ELF-1 (cell line): ENCODE results near the gene PCNA.
"Not testable (repeated sequence)": the region's sequence is repeated elsewhere in the genome, so short reads cannot be mapped to it uniquely, and the experiment has no call there.

Experiments used
- DNase-seq: peaks from one replicate; pipeline ENCODE4 v3.0.0-alpha.2; 2016; ENCODE audit warnings: low read depth, low spot score

Gene PCNA

GRCh38 chr20:5099009-5099408 is 20.7 kb downstream of the PCNA start:
- DNase-seq = not testable (repeated sequence)

GRCh38 chr20:5096463-5096862 is 23.3 kb downstream of the PCNA start:
- no peak for DNase-seq

DNA sequence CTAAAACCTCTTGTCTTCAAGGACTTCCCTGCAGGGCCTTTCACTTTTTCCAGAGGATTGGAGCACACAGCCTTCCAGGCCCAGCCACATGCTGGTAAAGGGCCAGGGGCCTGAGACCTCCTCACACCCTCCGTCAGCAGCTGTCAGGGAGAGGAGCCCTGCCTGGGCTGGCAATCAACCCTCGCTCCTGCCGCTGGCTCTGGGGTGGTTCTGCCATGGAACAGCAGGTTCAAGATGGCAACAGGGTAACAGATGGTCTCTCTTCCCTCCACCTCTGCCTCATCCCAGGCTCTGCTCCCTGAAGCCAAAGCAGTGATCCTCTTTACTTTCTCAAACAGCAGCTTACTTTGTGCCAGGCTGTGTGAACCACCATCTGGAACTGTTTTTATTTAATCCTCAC is 23.8 kb downstream of the PCNA start:
- DNase-seq = no peak

DNA sequence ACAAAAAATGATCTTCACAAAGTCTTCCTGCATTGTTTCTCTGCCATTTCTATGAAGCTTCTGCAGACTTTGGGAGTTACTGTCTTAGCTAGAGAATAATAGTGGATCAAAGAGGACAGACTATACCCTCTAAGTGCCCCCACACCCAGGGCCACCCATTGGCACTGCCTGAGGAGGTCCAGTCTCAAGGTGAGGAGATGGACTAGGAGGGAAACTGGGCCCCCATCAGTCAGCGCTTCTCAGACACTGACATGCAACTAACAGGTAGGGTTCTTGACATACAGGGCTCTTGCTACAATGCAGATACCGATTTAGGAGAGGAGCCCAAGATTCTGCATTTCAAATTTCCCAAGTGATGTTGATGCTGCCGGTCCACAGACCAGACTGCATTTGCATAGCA is 24.3 kb downstream of the PCNA start:
- DNase-seq = no peak

DNA sequence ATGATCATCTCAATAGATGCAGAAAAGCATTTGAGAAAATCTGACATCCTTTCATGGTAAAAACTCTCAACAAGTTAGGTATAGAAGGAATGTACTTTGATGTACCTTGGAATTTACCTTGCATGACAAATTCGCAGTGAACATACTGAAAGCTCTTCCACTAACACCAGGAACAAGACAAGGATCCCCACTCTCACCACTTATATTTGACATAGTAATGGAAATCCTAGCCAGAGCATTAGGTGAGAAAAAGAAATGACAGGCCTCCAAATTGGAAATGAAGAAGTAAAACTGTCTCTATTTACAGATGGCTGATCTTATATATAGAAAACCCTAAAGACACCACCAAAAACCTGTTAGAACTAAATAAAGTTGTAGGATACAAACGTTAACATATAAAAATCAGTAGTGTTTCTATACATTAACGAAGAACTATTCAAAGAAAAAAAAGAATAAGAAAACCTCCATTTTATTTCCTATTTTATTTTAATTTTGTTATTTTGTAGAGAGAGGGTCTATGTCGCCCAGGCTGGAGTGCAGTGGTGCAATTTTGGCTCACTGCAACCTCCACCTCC is 26.9 kb downstream of the PCNA start:
- DNase-seq = no peak

DNA sequence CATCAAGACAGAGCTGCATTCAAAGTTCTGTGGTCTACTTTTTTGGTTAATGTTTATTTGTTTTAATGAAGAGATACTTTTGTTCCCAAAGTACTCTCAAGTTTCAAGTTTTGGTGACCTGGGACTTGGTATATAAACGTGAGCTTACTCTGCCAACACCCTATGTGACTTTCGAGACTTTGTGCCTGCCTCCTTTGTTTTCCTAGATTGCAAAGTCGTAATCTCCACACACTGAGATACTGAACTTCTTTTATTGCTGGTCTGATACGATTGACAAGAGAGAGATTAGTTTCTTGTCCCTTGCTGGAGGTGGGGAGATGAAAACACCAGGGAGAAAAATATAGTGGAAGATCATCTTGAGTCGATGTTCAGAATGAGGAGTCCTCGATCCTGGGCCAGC is 27.9 kb downstream of the PCNA start:
- no peak for DNase-seq

DNA sequence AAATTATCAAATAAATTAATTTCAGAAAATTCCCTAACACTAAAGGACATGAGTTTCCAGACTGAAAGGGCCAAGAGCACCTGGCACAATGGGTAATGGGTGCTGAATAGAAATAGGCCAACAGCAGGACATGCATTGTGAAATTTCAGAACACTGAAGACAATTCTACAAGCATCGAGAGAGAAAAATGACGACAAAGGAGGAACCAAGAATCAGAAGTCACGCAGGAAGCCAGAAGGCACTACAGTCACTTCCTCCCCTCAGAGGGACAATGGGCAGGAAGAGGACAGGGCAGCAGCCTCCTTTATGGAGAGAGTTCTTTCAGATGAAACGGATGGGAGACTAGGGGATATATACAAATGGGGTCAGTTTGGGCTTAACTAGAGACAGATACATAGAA is 29.6 kb downstream of the PCNA start:
- no peak for DNase-seq

DNA sequence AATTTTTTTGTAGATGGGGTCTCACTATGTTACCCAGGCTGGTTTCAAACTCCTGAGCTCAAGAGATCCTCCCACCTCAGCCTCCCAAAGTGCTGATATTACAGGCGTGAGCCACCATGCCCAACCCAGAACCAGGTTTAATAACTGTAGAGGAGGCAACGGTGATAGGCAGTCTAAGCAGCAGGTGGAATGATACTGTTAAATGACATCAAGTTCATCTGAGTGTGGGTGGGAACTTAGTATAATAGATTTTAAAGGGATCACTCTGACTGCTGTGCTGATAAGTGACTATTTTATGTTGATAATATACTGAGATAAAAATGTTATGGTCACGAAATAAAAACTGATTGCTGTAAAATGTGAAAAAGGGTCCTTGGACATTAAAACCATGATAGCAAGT is 31.1 kb downstream of the PCNA start:
- DNase-seq = no peak

GRCh38 chr20:5085380-5085779 is 34.4 kb downstream of the PCNA start:
- DNase-seq = no peak

GRCh38 chr20:5080384-5080877 is 39.3 kb downstream of the PCNA start:
- DNase-seq = no peak

DNA sequence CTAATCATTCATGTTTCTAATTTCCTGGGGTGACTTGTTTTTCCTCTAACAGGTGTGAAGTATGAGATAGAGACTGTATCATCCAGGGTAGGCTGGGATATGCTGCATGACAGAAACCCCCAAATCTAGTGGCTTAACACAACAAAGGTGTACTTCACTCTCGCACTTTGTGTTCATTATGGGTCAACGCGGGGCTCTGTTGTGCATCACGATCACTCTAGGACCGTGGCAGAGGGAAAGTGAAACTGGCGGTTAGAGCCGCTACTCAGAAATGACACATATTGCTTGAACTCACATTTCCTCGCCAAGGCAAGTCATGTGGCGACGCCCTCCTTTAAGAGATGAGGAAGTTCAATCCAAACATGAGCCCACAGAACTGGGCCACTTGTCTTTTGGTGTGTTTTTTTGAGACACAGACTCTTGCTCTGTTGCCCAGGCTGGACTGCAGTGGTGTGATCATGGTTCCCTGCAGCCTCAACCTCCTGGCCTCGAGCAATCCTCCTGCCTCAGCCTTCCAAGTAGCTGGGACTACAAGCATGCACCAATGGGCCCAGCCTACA is 41.3 kb downstream of the PCNA start:
- DNase-seq = no peak

DNA sequence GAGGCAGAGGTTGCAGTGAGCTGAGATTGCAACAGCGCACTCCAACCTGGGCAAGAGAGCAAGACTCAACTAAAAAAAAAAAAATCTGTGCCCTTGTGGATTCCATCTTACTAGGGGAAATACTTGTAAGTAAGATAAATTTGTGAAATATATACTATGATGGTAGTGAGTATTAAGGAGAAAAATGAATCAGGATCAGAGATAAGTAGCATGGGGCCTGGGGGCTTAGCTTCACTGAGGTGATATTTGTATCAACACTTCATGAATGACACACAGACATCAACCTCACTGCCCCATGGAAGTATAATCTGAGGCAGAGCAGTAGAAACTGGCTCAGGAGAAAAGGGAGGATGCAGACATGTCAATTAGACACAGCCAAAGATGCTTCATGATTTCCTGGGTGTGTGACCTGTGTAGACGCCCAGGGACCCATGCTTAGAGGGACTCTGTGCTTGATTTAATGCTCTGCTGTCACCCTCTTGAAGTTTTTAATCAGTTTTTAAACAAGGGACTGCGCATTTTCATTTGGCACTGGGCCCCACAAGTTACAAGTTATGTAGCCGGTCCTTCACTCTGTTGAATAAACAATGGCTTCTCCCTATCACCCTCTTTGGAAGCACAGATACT is 41.9 kb downstream of the PCNA start:
- no peak for DNase-seq

GRCh38 chr20:5076913-5077312 is 42.8 kb downstream of the PCNA start:
- not testable (repeated sequence) for DNase-seq

DNA sequence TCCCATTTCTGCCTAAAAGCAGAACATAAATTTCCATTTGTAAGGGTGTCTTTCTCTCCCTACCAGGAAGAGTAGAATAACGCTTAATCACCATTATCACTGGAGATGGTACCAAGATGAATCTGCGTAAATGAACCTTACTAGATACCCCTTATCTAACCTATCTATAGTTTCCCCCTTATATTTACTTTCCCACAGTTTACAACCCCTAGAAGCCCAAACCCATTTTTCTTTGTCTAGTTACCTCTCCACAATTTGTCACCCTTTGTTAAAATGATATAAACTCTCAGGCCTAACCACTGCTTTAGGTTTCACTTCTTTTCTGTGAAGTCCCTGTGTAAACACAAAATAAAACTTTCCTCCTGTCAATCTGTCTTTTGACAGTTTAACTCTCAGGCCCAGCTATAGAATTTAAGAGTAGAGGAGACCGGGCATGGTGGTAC is 45.5 kb downstream of the PCNA start:
- no peak for DNase-seq

DNA sequence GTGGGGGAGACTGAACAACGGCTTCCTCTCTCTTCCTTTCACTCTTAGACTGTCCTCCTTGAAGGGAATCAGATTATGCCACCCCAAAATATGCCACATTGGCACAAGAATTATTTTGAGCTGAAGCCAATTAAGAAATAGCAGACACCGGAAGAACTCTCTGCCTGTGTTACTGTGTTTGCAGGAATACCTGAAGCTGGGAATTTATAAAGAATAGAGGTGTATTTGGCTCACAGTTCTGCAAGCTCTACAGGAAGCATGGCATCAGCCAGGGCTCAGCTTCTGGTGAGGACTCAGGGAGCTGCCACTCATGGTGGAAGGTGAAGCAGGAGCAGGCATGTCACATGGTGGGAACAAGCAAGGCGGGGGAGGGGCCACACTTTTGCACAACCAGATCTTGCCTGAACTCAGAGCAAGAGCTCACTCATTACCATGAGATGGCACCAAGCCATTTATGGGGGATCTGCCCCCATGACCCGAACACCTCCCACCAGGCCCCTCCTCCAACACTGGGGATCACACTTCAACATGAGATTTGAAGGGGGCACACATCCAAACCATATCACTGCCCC is 46.0 kb downstream of the PCNA start:
- peak; percentile 51 for DNase-seq

DNA sequence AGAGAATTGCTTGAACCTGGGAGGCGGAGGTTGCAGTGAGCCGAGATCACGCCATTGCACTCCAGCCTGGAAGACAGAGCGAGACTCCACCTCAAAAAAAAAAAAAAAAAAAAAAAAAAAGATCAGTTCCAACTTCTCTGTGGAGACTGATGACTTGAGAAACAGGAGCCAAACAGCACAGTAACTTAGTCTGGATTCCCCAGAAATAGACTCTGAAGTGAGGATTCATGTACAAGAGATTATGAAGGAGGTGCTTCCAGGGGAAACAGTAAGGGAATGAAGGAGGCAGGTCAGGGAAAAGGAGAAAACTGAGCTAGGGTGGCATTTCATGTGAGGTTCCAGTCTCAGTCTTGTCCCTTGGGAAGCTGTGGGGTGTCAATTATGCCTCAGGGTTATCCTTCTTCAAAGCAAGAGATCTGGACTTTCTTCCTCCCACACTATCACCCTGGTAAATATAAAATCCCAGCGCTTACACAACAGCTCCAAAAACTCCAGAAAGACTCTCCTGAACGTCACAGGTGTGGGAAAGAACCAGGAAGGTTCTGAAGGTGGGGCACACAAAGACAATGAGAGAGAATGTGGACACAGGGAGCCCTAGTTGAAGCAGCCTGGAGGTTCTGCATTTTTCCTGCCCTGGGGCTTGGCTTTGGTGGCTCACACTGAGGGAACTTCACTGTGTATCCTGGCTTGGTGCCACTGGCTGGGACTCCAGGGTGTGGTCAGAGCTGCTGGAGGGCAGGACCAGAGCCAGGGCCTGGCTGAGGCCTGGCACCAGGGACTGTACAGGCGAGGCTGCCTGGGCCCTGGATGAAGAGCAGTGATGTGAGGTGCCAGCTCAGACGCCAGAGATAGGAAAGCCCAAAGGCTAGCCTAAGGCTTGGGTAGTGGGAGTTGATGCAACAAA is 46.8 kb downstream of the PCNA start:
- peak; percentile 27 for DNase-seq

DNA sequence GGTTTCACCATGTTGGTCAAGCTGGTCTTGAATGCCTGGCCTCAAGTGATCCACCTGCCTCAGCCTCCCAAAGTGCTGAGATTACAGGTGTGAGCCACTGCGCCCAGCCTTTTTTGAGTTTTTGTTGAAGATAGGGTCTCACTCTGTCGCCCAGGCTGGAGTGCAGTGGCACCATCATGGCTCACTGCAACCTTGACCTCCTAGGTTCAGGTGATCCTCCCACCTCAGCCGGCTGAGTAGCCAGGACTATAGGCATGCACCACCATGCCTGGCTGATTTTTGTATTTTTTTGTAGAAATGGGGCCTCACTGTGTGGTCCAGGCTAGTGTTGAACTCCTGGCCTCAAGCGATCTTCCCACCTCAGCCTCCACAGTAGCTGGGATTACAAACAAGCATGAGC is 47.8 kb downstream of the PCNA start:
- DNase-seq = not testable (repeated sequence)

- DNase-seq = no peak
These were observed 49.2 kb downstream of the PCNA start for GRCh38 chr20:5070570-5070969.

GRCh38 chr20:5070081-5070480 is 49.7 kb downstream of the PCNA start:
- DNase-seq = no peak

DNA sequence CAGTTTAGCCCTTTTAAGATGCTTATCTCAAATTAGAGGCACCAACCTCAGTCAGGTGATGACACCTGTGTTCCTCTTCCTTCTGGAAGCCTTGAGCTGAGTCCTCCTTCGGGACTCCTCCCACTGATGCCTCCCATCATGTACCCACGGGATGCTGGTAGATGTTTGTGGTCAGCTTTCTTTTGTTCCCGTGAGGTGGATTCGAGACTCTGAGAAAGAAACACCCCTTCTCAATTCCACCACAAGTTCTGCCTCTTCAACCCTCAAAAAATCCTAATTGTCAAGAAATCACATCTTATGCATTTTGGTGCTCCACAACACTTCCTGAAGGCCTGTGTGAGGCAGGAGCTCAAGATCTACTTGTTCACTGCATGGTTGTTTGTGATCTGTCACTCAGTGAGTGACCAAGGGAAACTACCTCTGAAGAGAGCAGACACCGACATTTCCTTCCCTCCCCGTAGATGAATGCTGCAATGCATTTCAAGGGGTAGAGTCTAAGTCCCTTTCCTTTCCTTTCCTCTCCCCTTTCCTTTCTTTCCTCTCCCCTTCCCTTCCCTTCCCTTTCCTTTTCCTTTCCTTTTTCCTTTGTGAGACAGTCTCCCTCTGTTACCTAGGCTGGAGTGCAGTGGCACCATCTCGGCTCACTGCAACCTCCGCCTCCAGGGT is 50.5 kb downstream of the PCNA start:
- DNase-seq = no peak

- no peak for DNase-seq
These were observed 51.7 kb downstream of the PCNA start for GRCh38 chr20:5067877-5068645.
